SH-SY5Y (cell line): ENCODE results near the gene UBR4.

Experiments used
- GATA2 ChIP-seq: IDR thresholded peaks from 2 replicates; pipeline ENCODE4 v1.6.1; 2011; ENCODE audit warnings: mild to moderate bottlenecking, low read depth, low read length
- GATA3 ChIP-seq: IDR thresholded peaks from 2 replicates; pipeline ENCODE4 v1.6.1; 2011; ENCODE audit warnings: low read depth, mild to moderate bottlenecking, low read length, moderate library complexity

Gene UBR4

DNA sequence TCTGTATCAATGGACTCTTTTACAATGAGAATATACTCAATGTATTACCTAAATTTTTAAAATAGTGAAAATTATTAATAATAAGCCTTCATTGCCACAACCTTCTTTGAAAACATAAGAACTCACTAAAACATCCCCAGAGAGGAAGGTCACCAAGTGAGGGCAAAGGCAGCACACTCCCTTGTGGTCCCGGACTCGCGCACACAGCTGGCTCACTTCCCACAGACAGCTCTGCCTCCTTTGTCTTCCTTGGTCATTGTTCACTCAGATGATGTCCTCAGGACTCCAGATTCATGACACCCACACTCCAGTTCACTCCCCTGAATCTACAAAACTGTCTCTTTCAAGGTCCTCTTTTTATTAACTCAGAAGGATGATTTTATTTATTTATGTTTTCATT is 19.2 kb upstream of the UBR4 start:
- TF ChIP-seq GATA3 = no peak
- TF ChIP-seq GATA2 = no peak

DNA sequence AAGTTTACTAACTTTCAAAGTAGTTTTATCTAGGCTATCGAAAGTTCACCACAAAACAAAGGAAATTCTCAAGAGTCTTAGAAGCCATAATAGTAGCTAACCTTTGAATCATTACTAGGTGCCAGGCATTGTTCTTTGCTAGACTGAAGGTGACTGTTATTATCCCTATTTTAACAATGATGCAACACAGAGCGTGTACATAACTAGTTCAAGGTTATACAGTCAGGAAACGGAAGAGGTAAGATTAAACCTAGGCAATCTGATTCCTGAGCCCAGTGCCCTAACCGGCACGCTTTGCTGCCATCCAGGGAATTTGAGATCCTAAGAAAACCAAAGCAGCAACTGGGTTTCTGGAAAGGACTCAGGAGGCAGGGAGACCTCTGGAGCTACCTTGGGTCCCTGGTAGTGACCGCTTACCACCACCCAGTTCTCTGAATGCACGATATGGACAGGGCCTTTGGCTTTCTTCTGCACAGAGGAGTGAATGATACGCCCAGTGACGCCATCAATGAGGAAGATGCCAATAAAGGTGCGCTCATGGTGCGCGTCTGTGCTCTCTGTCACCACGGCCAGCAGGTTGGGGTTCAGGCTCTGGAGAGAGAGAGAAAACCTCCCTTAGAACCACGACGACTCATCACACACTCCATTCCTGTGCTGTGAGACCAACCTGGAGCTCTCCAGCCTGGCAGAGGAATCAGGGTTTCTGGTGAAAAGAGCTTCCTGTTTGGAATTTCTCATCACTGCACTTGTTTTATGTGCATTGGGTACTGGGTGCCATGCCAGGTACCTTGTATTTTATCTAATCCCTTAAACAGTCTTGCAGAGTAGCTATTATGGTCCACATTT is 13.1 kb upstream of the UBR4 start:
- TF ChIP-seq GATA3 = no peak
- TF ChIP-seq GATA2 = no peak

- TF ChIP-seq GATA2 = no peak
- no peak for TF ChIP-seq GATA3
Observed at GRCh38 chr1:19222573-19222972, 12.5 kb upstream of the UBR4 start.

GRCh38 chr1:19220991-19221390 is 10.9 kb upstream of the UBR4 start:
- no peak for TF ChIP-seq GATA3
- TF ChIP-seq GATA2 = no peak

- TF ChIP-seq GATA3 (no peak), GATA2 (no peak)
Observed at GRCh38 chr1:19220080-19220846, 10.2 kb upstream of the UBR4 start.

- TF ChIP-seq GATA3 (no peak), GATA2 (no peak)
Observed at GRCh38 chr1:19219451-19219850, 9.4 kb upstream of the UBR4 start.

DNA sequence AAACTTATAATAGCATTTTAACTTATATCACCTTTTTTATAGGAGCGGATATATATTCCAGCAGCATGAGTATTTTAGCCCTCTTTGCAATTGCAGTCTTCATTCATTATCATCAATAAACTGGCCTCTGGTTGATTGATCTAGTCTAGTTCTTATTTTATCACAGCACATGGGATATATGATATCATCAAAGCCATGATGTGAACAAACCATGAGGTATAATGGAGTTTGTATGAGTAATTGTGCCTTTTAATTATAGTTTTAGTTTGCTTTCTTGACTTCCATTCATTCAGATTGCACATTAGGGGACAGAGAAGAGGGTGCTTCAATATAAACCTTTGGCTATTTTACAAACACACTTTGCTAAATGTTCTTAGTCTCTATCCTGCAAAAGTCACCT is 3.5 kb upstream of the UBR4 start:
- no peak for TF ChIP-seq GATA3

DNA sequence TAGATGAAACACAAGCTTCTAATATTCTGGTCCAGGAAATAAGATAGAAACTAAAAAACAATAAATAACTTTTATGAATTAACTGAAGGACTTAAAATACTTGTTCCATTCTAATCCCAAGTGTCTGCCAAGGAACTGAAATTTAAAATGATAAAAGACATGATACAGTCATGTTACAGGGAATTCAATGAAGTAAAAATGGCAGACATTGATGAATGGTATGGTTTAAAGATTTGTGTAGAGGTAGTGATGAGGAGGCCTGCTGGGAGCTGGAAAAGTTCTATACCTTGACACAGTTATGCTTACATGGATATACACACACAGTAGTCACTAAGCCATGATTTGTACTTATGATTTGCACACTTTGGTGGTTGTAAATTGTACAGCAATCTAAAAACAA is 2.1 kb upstream of the UBR4 start:
- TF ChIP-seq GATA3 (no peak), GATA2 (no peak)

DNA sequence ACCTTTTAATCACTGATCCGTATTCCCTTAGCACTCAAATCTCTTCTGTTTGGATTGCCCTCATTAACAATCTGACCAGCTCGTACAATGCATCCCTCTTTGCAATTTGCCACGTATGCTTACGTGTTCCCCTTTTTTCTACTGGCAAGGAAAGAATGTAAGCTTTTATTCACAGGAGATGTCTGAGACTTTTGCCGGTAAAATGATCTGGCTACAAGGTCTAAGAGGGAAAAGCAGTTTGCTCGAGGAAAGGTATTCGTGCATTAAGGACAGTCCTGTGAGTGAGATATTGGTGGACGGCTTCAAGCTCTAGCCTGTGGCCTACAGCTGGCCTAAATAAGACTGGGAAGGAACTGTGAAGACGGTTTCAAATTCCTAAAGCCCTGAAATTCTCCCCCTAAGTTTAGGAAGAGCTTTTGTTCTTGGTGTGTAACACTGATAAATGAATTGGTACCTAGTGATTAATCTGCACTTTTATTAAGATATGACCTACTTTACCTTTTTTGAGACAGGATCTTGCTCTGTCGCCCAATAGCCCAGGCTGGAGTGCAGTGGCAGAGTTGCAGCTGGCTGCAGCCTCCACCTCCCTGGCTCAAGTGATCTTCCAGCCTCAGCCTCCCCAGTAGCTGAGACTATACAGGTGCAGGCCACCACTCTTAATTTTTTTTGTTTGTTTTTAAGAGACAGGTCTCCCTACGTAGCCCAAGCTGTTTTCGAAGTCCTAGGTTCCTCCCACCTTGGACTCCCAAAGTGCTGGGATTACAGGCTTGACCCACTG is 895 bp upstream of the UBR4 start:
- no peak for TF ChIP-seq GATA3
- no peak for TF ChIP-seq GATA2

GRCh38 chr1:19209439-19209989 is 552 bp downstream of the UBR4 start:
- no peak for TF ChIP-seq GATA2
- TF ChIP-seq GATA3 = no peak

GRCh38 chr1:19208710-19209438 is 1.2 kb downstream of the UBR4 start:
- TF ChIP-seq GATA3 = no peak
- TF ChIP-seq GATA2 = no peak

- no peak for TF ChIP-seq GATA3
- TF ChIP-seq GATA2 = no peak
Observed at GRCh38 chr1:19206947-19207346, 3.1 kb downstream of the UBR4 start.

DNA sequence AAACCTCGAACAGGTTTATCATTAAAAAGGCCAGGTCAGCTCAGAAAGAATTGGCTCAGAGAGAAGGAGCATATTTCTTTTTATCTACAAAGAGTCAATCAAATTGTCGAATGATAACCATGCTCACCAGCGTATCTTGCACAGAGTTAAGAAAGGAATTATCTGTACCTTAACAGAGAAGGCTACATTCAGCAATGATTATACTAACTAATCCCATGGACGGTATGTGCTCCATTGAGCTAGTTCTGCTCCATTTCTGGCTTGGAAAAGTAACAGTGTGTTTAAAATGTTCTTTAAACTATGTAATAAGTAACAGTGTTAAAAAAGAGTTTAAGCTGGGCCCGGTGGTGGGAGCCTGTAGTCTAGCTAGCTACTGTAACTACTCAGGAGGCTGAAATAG is 4.2 kb downstream of the UBR4 start:
- TF ChIP-seq GATA2 (no peak), GATA3 (no peak)

DNA sequence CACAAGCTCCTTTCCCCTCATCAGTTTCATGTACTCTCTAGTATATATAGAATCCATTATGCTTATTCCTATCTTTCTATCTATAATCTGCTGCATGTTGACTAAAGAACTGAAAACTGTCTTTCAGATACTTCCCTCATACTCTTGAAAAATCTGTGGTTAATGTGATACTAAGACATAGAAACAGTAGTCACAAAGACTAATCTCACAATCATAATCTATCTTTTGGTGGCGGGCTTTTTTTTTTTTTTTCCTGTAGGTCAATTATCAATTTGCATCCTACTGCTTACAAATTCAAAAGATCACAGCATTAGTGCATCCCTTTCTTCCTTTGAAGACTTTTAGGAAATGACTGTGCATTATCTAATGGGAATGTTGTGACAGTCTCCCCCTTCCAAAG is 4.7 kb downstream of the UBR4 start:
- TF ChIP-seq GATA2 (no peak), GATA3 (no peak)
